Measurements from ENCODE around the gene ACSS3.
"Not testable (repeated sequence)": the region's sequence is repeated elsewhere in the genome, so short reads cannot be mapped to it uniquely, and the experiment has no call there.

Gene ACSS3

DNA sequence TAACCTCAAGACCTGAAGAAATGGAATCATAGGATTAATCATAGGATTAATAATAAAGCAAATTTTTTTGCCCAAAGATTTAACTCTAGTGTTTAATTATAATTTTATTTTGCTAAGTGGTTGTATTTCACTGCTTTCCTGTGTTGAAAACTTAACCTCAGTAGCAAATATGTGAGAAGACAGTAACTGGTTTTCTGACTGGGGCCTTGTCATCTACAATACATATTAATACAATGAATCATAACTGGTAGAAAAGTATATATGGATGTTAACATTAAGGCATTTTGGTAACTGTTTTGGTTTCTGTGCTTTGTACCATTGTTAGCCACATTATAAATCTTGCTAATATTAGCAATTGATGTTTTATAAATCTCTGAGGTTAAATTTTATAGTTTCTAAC, 92.2 kb downstream of the ACSS3 start:
- in situ Hi-C loops (cut with HindIII; ENCODE audit: low sequenced_read_pairs) = no loop called here
- TF ChIP-seq, protein P1, sequence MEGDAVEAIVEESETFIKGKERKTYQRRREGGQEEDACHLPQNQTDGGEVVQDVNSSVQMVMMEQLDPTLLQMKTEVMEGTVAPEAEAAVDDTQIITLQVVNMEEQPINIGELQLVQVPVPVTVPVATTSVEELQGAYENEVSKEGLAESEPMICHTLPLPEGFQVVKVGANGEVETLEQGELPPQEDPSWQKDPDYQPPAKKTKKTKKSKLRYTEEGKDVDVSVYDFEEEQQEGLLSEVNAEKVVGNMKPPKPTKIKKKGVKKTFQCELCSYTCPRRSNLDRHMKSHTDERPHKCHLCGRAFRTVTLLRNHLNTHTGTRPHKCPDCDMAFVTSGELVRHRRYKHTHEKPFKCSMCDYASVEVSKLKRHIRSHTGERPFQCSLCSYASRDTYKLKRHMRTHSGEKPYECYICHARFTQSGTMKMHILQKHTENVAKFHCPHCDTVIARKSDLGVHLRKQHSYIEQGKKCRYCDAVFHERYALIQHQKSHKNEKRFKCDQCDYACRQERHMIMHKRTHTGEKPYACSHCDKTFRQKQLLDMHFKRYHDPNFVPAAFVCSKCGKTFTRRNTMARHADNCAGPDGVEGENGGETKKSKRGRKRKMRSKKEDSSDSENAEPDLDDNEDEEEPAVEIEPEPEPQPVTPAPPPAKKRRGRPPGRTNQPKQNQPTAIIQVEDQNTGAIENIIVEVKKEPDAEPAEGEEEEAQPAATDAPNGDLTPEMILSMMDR (IDR thresholded peaks at IDR 0.05; ENCODE audit: low read depth, low read length, missing control alignments) = no peak
- no peak overlapping the region for H3K4me3 ChIP-seq (ENCODE audit: low read depth, low read length)
- DNase-seq (ENCODE audit: low read depth) = no peak

DNA sequence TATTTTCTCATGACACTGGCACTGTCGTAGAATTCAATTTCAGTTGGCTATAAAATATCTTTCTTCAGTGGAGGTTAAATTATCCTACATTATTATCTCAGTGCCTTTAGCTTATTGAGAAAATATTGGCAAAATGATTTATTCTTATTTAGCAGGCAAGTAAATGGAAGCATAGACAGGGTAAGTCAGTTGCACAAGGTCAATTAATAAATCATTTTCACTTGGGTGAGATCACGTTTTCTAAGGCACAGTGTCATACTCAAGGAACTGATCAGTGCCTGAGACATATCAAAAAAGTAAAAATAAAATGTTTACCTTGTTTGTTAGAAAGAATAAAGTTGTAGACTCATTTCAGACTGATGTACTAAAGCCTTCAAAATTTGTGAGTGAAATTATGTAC, 95.0 kb downstream of the ACSS3 start:
- DNase-seq (ENCODE audit: low read depth) = no peak
- TF ChIP-seq, protein P1 (IDR thresholded peaks at IDR 0.05; ENCODE audit: low read depth, low read length, missing control alignments) = no peak
- no peak overlapping the region for H3K4me3 ChIP-seq (ENCODE audit: low read depth, low read length)
- in situ Hi-C loops (cut with HindIII; ENCODE audit: low sequenced_read_pairs) = no loop called here

DNA sequence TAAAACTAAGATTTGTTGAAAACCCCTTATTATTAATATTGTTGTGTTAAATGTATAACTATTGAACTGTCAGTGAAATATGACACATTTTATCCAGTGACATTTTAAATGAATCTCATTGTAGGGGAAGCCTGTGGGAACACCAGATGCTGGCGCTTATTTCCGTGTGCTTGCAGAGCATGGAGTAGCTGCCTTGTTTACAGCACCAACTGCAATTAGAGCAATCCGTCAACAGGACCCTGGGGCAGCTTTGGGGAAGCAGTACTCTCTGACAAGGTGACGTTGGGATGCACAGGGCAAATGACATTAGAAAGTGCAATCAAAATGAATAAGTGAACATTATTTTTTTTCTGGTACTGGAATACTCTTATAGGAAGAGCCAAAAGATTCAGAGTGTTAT, 96.8 kb downstream of the ACSS3 start:
- no peak overlapping the region for H3K4me3 ChIP-seq (ENCODE audit: low read depth, low read length)
- TF ChIP-seq, protein P1 (IDR thresholded peaks at IDR 0.05; ENCODE audit: low read depth, low read length, missing control alignments) = no peak
- in situ Hi-C loops (cut with HindIII; ENCODE audit: low sequenced_read_pairs) = no loop called here
- no peak for DNase-seq (ENCODE audit: low read depth)

DNA sequence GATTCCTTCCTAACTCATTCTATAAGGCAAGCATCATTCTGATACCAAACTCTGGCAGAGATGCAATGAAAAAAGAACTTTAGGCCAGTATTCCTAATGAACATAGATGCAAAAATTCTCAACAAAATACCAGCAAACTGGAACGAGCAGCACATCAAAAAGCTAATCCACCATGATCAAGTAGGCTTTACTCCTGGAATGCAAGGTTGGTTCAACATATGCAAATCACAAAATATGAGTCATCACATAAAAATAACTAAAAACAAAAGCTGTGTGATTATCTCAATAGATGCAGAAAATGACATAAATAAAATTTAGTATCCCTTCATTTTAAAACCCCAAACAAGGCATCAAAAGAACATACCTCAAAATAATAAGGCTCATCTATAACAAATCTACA, 98.9 kb downstream of the ACSS3 start:
- DNase-seq (ENCODE audit: low read depth) = no peak
- in situ Hi-C loops (cut with HindIII; ENCODE audit: low sequenced_read_pairs) = no loop called here
- TF ChIP-seq, protein P1 (IDR thresholded peaks at IDR 0.05; ENCODE audit: low read depth, low read length, missing control alignments) = no peak
- no peak overlapping the region for H3K4me3 ChIP-seq (ENCODE audit: low read depth, low read length)

DNA sequence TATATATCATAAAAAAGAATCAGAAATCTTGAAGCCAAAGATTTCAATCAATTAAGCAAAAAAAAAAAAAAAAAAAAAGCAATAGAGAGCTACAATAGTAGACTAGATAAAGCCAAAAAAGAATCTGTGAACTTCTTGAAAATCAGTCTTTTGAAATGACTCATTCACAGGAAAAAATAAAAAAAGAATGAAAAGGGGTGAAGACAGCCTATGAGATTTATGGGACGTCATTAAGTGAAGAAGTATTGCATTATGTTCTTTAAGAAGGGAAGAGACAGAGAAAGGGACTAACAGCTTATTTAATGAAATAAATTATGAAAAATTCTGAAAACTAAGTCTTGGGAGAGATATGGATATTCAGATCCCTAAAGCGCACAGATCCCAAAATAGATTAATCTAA, 103.8 kb downstream of the ACSS3 start:
- TF ChIP-seq, protein P1 (IDR thresholded peaks at IDR 0.05; ENCODE audit: low read depth, low read length, missing control alignments) = no peak
- no peak overlapping the region for H3K4me3 ChIP-seq (ENCODE audit: low read depth, low read length)
- in situ Hi-C loops (cut with HindIII; ENCODE audit: low sequenced_read_pairs) = no loop called here
- no peak for DNase-seq (ENCODE audit: low read depth)

DNA sequence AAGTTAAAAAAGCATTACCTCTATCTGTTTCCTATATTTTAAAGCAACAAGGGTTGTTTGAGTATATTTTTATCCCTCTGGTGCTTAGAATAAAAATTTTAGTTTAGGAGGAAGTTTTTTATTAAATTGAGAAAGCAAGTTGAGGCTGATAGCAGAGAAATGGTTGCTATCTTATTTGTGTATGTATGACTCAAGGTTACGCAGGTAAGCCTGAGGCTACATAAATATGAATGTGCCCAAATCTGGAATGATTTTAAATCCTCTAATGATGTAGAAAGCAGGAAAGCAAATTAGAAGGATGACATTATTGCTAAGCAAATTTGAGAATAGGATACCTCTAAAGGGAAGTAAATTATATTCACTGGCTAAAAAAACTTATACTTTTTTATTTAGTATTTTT, 109.8 kb downstream of the ACSS3 start:
- in situ Hi-C loops (cut with HindIII; ENCODE audit: low sequenced_read_pairs) = no loop called here
- TF ChIP-seq, protein P1 (IDR thresholded peaks at IDR 0.05; ENCODE audit: low read depth, low read length, missing control alignments) = no peak

DNA sequence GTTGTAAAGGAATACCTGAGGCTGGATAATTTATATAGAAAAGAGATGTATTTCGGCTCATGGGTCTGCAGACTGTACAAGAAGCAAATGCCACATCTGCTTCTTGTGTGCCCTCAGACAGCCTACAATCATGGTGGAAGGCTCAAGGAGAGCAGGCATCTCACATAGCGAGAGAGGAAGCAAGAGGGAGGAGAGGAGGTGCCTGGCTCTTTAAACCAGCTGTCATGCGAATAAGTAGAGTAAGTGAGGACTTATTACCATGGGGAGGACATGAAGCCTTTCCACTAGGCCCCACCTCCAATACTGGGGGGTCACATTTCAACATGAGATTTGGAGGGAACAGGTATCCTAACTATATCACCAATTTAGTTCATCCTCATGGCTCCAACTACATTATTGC, 118.7 kb downstream of the ACSS3 start:
- no peak for DNase-seq (ENCODE audit: low read depth)
- in situ Hi-C loops (cut with HindIII; ENCODE audit: low sequenced_read_pairs) = no loop called here
- TF ChIP-seq, protein P1 (IDR thresholded peaks at IDR 0.05; ENCODE audit: low read depth, low read length, missing control alignments) = no peak
- H3K4me3 ChIP-seq (ENCODE audit: low read depth, low read length) = no peak overlapping the region

More for the DNA sequence above, 109.8 kb downstream of the ACSS3 start:
- no peak overlapping the region for H3K4me3 ChIP-seq (ENCODE audit: low read depth, low read length)
- DNase-seq (ENCODE audit: low read depth) = no peak

DNA sequence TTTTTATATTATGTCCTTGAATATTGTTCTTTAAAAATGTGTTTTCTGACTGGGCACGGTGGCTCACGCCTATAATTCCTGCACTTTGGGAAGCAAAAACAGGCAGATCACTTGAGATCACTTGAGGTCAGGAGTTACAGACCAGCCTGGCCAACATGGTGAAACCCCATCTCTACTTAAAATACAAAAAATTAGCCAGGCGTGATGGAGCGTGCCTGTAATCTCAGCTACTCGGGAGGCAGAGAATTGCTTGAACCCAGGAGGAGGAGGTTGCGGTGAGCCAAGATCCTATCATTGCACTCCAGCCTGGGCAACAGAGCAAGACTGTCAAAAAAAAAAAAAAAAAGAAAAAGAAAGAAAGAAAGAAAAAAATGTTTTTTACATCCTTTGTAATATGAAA, 122.7 kb downstream of the ACSS3 start:
- DNase-seq (ENCODE audit: low read depth); H3K4me3 ChIP-seq (ENCODE audit: low read depth, low read length); in situ Hi-C loops (cut with HindIII; ENCODE audit: low sequenced_read_pairs): not testable (repeated sequence)

Data from astrocyte of the cerebellum (primary cell).